ENCODE measurements around the gene BCL11A.
"Not testable (repeated sequence)": the region's sequence is repeated elsewhere in the genome, so short reads cannot be mapped to it uniquely, and the experiment has no call there.

BCL11A gene

DNA sequence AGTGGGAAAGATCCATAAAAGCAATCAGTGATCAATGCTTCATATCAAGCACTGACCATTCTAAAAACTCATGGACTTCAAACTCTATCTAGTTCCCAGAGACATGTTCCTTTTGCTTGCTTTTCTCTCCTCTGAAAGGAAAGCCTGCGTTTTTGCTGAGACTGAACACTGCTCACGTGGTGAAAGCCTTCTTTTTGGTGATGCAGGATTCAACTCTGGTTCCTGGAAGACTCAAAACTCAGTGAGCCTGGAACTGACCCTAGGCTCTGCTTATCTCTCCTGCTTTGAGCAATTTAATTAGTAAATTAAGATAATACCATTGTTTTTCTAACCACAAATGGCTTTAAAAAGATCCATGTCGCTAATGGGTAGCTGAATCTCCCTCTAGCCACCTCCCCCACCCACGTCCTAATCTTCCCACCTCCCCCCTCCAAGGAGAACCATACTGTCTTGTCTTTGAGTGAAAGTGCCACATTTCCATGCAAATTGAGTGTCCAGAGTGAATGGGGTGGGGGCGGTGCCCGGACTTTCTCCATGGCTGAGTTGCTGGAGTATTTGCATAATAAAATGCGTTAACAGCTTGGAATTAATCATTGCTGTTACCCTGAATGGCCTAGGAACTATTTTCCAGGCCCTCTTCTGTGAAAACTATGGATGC is 130.5 kb downstream of the BCL11A start:
- no peak for DNase-seq

DNA sequence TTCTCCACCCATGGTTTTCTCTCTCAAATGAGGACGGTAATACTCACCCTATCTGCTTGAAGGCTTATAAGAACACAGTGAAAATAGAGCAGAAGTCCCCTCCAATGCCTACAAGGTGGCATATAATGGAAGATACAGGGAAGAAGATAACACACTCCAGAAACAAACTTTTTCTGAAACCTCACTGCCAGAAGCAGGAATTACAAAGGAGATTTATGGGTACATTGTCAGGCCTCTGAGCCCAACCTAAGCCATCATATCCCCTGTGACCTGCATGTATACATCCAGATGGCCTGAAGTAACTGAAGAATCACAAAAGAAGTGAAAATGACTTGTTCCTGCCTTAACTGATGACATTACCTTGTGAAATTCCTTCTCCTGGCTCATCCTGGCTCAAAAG is 136.2 kb downstream of the BCL11A start:
- DNase-seq = not testable (repeated sequence)

DNA sequence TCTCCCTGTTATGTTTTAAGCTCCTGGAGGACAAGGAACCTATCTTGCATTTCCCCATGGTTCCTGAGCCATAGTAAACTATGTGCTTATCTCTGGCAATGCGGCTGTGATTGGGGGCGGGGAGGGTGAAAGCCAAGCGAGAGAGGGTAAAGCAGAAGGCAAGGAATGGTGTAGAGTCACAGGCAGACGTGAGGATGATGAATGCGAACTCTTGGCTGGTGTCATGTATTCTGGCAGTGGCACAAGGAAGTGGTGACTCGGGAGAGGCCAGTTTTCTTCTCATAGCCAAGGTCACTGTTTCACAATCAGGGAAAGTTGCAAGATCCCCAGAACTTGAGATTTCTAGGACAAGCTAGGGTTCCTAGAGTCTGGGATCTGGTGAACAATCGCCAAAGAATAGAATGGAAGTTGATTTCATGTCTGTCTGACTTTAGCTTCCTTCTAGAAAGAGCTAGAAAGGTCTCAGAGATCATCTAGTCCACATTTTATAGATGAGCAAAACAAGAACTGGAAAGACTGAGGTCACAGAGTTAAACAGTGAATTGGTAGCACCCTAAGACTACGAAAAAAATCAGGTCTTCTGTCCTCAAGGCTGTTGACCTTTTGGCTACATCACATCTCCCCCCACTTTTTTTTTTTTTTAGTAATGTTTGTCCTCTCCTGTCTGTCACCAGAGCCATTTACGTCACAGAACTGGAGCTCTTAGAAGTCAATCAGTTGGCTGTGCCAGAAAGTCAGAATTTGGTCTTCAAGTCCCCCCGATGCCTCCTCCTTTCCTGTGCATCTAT is 137.0 kb downstream of the BCL11A start:
- DNase-seq = no peak

DNA sequence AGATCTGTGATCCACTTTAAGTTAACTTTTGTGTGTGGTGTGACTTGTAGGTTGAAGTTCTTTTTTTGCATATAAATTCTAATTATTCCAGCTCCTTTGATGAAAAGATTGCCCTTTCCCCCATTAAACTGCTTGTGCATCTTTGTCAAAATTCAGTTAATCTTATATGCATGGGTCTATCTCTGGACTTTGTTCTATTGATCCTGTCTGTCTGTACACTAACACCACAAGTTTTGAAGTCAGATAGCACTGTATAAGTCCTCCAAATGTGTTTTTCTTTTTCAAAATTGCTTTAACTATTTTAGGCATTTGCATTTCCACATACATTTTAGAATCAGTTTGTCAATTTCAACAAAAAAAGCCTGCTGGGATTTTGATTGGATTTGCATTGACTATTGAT is 137.6 kb downstream of the BCL11A start:
- DNase-seq = no peak

DNA sequence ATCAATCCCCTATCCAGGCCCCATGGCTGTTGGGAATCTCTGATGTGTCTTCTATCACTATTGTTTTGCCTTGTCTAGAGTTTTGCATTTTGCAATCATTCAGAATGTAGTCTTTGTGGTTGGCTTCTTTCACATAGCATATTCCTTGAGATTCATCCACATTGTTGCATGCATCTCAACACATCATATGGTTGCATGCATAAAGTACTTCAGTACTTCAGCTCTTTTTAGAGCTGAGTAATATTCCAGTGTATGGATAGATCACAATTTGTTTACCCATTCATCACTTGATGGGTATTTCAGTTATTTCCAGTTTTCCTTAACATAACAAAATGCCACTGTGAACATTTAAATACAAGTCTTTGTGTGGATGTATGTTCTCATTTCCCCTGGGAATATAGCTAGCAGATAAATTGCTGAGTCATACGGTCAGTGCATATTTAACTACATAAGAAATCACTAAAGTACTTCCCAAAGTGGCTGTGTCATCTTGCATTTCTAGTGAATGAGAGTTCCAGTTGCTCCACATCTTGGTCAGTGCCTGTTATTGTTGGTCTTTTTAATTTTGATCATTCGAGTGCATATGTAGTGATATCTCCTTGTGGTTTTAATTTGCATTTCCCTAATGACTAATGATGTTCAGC is 138.8 kb downstream of the BCL11A start:
- DNase-seq = no peak

DNA sequence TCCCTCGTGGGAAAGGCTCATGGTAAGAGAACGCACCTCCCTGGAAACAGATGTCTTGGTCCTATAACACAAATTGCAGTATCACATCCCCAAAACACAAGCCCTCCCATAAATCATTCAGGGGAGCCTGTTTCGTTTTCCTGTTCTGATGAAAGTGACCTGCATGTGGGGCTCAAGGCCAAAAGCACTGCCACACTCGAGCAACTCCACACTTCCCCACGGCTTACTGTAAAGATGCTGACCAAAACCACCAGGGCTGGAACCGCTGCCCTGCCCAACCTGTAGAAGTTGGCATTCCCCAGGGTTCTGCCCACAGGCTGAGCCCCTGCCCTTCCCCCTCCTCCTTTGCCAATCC is 139.7 kb downstream of the BCL11A start:
- no peak for DNase-seq

DNA sequence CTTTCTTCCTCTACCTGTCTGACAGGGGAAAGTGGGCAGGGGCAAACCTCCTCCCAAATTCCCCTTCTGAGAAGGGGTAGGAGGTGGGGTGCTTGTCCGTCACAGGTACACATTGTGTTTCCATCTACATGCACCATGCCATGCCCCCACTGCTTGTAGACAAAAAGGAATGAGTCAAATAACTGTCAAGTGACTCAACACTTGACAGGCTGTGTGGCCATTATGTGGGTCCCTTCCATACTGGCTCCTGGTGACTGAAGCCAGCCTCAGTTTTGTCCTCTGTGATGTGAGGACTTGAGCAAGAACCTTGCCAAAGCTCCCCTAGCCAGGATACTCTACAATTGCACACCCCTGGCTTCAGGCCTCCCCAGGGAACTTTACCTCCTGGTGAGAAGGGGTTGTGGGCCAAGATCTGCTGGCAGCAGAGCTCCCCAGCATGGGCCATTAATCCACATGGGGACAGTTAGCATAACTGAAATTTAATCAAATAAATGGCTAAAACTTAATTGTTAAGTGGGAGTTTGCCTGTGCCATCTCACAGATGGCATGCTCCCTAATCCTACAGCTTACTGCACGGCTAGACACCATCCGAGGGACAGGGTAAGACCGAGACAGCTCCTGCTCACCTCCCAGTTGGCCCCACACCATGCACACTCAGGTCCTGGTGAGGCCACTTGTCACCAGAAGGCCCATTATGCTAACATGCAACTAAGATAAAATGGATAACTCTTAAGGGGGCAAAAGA is 140.2 kb downstream of the BCL11A start:
- DNase-seq = no peak

DNA sequence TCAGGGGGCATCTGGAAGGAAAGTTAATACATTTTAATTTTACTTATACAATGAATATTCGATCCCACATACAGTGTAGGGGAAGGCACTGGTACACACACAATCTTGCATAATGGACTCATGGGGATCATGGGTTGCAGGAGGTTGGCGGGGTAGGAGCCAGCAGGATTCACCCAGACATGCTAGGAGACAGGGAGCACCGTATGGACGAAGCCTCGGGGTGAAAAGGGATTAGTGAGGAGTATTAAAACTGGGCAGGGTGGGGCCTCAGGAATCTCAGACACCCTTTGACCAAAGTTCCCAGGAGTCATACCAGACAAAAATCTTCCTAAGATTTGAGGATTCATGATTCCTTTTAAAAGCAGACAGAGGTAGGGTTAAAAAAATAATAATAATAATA is 140.8 kb downstream of the BCL11A start:
- DNase-seq = no peak

DNA sequence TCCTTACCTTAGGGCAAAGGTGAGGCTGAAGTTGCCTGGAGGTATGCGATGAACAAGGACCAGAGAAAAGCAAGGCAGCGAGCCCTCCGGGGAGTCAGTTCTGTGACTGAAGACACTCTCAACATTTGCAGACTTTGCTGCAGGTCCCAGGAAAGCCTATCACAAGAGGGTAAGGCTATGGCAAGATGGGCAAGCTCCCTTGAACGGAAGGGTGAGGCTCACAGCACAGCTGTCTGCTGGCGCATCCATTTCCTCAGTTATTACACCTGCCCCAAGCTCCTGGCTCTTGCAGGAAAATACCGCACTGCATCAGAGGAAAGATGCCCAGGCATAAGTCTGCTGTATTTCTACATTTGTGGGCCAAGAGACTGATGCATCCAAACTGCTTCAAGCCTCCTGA is 141.4 kb downstream of the BCL11A start:
- DNase-seq = no peak

DNA sequence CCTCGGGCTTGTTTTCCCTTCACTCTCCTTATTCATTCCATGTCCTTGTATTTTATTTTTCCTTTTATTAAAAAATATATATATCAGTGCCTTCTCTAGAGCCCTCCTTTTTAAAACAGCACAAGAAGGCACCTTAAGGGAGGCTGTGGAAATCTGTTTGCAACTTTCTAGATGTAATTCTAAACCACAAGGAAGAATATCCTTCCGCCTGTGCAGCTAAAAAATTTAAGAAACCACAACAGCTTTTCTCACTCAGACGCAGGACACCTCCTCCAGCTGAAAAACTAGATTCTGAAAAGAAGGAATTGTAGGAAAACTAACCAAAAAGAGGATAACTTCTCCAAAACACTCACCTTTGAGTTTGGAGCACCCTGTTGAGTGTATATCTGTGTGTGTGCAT is 142.2 kb downstream of the BCL11A start:
- no peak for DNase-seq

DNA sequence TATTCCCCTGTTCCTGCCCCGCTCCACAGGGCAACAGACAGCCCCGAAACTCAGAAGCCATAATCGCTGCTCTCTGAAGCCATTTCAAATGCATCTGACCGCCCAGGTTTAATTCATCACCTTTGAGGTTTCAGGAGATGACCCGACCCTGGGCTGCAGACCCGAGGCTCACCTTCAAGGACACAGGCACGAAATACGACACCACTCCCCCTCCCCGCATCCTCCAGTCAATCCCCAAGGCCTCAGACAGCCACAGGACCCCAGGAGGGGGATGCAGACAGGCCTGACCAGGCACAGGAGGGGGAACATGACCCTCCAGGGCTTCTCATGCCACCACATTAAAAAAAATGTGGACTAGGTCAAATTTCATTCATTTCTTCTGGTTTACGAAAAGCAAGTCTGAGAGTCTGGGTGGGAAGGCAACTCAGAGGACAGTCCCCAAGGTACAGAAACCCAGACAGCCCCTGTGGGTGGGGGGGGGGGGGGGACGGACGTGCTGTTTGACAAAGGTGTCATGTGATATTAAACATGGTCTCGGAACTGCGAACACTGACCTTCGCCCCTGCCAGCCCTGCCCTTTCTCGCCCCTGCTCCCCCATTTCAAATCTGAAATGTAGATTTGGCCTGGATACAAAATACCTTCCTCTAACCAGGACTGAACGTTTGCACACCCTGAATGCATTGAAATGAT is 142.9 kb downstream of the BCL11A start:
- no peak for DNase-seq

DNA sequence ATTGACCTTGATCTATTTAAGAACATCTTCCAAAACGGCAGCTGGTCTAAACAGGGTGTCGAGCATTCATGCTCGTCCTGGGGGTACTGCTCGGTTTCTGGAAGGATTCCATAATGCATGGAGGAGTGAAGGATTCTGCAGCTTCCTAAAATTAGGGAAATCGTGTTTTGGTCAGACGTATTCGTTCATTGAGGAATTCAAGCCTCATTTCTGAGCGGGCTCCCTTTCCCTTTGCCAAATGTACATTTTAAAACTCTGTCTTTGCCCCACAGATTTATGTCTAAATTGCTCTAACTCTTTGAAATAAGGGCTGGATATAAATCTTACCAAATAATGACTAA is 144.0 kb downstream of the BCL11A start:
- DNase-seq = no peak

DNA sequence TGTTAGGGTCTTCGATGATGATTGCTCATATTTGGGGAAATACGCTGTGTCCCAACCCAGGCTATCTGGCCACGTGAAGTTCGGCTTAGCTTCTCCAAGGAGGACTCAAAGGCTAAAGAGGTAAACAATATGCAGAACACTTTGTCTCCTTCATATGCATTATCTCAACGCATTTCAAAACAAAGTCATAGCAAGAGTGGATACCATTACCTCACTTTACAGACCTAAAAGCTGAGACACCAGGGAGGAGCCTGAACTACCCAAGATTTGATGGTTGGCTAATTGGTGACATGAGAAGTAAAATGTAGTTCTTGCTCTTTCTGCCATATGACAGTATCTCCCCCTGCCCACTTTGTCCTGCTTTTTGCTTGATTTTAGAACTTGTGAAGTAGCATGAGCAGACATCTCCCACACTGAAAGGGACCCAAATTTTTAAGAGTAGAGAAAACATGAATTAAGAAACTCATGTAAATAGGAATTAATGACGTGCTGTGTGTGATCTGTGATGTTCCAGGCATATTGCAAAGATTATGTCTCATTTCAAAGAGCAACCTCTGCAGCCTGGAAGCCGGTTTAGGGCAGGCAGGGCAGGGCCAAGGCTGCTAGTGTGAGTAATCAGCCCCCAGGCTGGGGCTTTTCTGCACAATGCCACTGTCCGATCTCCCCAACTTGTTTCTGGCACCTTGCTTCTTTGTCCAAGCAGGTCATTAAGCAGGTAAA is 144.5 kb downstream of the BCL11A start:
- DNase-seq = no peak

DNA sequence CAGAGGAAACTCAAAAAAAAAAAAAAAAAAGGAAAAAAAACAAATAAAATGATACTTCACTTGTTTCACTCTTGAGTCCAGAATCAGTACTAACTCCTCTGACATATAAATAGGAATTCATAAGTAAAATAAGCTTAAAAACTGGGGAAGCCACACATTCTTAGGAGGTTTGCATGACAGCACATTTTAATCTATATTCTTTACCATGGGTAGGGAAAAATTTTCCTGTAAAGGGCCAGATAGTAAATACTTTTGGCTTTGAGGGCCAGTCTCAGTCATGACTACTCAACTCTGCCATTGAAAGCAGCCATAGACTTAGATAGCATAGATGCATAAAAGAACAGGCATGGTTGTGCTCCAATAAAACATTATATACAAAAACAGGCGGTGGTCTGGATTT is 145.2 kb downstream of the BCL11A start:
- no peak for DNase-seq

DNA sequence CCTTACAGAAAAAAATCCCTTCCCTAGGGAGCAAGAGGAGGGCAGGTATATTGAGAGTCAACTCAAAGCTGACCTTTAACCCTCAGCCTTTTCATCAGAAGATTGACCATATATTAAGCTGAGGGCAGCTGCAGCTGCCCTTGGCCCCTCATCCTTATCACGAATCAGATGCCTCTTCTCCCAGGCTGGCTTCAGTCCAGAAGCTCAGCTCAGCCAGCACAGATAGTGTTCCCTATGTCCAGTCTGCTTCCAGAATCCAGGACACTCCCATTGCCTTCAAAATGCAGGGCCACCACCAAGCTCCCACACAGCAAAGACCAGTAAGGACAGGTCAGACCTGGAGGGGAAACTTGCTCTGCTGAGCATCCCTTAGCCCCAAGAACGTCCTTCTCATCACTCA is 146.1 kb downstream of the BCL11A start:
- DNase-seq = no peak

DNA sequence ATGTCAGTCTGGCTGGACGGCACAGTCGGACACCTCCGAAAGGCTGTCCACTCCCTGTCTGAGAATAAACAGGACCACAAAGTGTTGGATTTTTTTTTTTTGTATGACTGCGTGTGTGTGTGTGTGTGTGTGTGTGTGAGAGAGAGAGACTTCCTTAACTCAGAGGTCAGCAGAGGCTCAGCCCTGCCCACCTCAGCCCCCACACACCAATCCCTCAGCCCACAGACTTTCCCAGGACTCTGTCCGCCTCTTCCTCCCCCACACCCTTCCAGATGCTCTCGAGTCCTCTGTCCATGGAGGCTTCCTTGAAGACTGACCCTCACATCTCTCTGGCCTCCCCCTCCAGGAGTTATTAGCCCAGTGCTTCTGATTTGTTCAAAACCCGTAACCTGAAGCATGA is 147.3 kb downstream of the BCL11A start:
- DNase-seq = no peak

DNA sequence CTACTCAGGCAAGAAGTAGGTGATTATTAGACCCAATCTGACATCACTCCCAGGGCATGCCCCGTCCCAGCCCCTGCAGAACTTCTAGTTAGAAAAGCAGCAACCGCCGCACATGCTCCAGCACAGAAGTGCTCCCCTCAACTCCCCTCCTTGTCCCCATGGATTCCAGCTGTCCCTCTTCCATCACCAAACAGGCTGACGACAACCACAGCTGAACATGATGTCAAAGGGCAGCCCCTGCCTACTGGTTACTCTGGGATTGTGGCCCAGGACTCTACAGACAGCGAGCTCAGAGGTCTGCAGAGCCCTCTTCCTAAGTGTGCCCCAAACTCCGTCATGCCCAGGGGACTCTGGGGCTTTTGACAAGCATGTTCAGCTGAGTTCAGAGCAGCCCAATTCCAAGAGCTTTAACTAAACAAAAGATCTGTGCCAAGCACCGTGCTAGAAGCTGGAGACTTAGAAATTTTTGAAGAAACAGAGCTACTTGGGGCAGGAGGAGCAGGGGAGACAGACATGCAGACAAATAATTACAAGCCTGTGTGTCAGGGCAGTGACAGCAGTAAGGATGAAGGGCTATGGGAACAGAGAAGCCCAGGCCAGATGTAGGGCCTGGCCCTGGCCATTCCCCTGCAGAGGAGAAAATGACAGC is 148.1 kb downstream of the BCL11A start:
- DNase-seq = no peak

Data from activated CD4-positive, alpha-beta T cell treated with anti-CD3 and anti-CD28 coated beads, Interleukin-10, Interleukin-2, amounts not matched to agents 100 ng/mL and 50 ng/mL, durations not matched to agents 16 hours and 8 hours (primary cell).